MM.1S (cell line): ENCODE data around the gene PIP5K1A.

Experiments used
- EZH2 ChIP-seq: fragments of 300-600 bp; sonication (generic); optimal IDR thresholded peaks from 2 replicates; pipeline ENCODE3; 2017; ENCODE audit warnings: low read depth, mild to moderate bottlenecking, antibody characterized with exemption, low read length, mixed read lengths
- TF ChIP-seq, protein P1 (sequence below): fragments of 300-600 bp; sonication (generic); IDR thresholded peaks from 2 replicates; pipeline ENCODE4 v1.5.1; 2016; ENCODE audit warnings: antibody characterized with exemption, low read length, mixed read lengths

DNA sequence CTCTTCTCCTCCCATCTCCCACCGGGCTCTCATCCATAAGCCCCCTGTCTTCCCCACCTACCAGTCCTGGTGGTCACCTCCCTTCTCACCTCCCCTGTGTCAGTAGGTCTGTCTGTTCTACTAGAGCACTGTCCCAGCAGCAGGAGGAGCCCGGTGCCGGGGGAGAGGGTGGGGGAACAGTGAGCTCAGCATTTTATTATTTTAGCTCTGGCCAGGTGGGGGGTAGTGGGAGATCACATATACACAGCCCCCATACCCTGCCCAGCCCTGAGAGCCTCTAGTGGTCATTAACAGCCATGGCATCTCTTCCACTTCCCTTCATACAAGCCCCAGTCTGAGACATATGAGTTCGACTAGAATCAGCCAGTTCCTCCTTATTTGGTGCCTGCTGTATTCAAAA, 22.5 kb upstream of the PIP5K1A start, which contains the start of gene TMOD4:
- TF ChIP-seq, protein P1, sequence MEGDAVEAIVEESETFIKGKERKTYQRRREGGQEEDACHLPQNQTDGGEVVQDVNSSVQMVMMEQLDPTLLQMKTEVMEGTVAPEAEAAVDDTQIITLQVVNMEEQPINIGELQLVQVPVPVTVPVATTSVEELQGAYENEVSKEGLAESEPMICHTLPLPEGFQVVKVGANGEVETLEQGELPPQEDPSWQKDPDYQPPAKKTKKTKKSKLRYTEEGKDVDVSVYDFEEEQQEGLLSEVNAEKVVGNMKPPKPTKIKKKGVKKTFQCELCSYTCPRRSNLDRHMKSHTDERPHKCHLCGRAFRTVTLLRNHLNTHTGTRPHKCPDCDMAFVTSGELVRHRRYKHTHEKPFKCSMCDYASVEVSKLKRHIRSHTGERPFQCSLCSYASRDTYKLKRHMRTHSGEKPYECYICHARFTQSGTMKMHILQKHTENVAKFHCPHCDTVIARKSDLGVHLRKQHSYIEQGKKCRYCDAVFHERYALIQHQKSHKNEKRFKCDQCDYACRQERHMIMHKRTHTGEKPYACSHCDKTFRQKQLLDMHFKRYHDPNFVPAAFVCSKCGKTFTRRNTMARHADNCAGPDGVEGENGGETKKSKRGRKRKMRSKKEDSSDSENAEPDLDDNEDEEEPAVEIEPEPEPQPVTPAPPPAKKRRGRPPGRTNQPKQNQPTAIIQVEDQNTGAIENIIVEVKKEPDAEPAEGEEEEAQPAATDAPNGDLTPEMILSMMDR: peak; percentile 51
- TF ChIP-seq EZH2: no peak
